KBM-7 (cell line): ENCODE results near the gene CYP8B1.

ENCODE experiments used
- DNase-seq: peaks from one replicate; pipeline ENCODE4 v3.0.0-alpha.2; 2015
- in situ Hi-C: fragments of 300-500 bp; cut with MboI; formaldehyde crosslinking; loops from 2 replicates; pipeline ENCODE4 v1.14.3; 2020; ENCODE audit warnings: low sequenced_read_pairs, low pct_unique_long_range_greater_than_20kb, mixed read lengths

The CYP8B1 gene

DNA sequence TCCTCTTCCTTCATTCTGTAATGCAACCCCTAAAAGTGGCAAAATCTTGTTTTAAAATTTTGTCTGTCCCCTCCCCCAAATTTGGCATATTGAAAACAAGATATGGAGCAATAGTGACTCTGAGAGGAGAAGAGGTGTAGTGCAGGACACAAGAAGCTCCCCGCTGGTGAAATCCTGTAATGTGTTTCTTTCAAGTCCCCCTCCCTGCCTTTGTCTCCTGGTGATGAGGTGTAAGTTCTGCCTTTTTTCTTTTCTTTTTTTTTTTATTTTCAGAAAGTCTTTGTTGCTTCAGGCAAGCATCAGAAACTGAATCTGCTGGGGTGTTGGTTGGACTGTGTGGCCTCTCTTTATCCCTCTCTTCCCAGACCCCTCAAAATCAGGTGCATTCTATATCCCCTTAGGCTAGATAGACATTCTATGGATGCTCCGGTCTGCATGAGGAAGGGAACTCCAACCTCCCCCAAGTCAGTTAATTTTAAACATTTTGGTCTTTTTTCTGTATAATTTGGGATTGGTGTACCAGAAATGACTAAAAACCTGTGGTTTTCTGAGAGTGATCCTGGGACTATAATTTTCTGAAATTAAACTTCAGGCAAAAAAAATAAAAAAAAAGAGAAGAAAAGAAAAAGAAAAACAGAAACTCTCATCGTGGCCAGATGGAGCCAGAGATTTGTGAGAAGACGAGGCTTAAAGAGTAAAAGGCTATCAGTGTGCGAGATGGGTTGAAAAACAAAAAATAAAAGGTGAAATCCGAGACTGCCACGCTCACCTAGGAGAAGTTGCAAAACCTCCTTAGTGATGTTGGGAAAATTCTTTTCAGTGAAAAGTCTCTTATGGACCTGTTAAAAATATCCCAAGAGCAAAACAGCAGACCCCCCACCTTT lies 45.0 kb downstream of the CYP8B1 start:
- in situ Hi-C loops = no loop called here
- DNase-seq = peak; percentile 74

DNA sequence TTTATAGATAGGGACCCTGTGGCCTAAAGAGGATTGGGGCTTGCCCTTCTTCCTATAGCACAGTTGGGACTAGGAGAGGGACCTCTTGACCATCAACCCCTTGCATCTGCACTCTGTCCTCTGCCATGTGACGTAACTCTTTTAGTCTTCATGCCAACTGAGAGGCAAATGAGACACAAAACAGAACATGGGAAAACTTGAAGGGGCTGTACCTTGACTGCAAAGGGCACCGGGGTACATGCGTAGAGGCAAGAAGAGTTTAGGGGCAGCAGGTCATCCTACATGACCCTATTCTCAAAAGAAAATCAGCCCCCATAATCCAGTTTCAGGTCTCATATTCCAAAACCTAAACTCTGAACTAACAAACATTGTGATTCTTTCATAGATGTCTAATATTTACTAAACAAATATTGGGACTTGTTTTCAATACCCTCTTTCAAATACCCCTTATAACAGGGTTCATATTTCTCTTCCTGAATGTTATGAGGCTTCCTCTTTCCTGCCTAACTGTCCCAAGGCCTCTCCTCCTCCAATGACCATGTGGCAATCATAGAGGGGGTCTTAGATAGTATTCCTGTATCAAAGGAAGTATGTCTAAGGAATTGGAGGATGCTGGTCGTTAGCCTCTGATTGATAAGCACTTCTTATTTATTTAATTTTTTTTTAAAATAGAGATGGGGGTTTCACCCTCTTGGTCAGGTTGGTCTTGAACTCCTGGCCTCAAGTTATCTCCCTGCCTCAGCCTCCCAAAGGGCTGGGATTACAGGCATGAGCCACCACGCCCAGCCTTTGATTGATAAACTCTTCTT lies 45.8 kb downstream of the CYP8B1 start:
- in situ Hi-C loops = no loop called here
- DNase-seq = no peak

DNA sequence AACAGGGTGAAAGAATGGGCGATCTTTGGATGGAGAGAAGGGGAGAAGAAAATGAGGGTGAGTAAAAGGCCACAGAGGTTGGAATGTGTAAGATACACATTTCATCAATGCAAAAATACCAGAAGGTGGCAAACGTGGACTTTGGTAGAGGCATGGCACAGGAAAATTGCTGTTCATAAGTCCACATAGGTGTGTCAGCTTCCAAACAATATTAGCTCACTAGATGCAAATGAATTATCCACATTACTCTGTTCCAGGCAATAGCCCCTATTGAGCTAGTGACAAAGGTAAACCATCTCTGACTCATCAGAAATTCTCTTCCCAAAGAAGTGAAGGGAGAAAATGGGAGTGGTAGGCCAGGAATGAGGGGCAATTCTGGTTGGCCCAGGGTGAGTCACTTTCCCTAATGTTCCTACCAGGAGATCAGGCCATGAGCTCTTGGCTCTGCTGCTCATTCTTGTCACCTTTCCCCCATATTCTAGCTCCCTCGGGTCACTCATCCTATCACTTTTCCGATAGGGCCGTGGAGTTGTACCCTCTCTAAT lies 46.5 kb downstream of the CYP8B1 start:
- no peak for DNase-seq
- in situ Hi-C loops = no loop called here

DNA sequence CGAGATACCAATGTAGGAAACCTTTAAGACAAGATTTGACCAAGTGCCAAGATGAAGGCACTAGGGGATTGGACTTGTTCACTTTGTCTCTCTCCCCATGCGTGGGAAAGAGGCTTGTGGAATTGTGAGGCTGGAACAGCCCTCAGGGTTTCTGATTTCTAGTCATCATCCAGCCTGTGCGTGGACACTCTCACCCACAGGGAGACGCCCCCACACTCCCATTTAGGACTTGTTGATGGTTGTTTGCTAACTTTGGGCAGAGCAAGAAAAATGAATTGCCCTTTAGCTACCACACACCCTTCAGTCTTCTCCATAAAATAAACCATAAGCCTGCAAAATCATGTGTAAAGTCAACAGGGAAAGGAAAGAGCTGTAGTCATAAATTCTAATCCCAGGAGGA lies 48.0 kb downstream of the CYP8B1 start:
- no peak for DNase-seq
- in situ Hi-C loops = no loop called here

DNA sequence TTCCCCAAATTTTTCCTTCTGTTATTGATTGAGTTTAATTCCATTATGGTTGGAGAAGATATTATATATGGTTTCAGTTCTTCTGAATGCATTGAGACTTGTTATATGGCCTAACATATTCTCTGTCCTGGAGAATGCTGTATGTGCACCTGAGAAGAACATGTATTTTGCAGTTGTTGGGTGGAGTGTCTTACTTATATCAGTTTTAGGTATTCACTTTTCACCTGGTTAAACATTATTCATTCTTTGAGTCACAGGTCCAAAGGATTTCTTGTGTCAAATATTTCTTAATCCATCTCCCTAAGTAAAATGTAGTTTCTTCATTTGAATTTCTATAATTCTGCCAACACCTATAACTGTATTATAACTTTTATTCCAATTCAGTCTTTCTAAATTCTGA lies 48.7 kb downstream of the CYP8B1 start:
- DNase-seq = no peak
- in situ Hi-C loops = no loop called here

DNA sequence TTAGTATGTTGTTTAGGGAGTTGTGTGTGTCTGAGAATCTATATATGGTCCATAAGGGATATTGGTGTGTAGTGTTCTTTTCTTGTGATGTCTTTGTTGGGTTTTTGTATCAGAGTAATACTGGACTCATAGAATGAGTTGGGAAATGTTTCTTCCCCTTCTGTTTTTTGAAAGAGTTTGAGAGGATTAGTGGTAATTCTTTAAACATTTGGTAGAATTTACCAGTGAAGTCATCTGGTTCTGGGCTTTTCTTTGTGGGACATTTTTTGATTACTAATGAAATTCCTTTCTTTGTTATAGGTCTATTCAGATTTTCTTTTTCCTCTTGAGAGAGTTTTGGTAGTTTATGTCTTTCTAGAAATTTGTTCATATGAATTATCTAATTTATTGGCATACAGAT lies 49.5 kb downstream of the CYP8B1 start:
- no peak for DNase-seq
- in situ Hi-C loops = no loop called here

DNA sequence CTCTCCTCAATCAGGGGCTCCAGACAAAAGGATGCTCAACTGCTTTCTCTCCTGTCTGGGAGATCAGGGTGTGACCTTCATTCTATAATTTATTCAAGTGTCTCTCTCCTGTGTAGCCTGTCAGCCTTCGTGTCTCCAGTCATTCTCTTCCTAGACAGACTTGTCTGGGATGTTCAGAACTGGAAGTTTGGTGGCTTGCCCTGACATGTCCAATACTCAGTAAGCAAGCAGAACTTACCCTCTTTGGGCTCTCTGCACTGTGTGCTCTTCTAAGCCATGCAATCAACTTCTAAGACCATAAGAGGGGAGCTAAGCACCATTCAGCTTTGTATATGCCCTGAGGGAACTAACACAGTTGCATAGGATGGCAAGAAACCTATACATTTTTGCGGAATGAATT lies 52.3 kb downstream of the CYP8B1 start:
- DNase-seq = peak; percentile 43
- in situ Hi-C loops = no loop called here

DNA sequence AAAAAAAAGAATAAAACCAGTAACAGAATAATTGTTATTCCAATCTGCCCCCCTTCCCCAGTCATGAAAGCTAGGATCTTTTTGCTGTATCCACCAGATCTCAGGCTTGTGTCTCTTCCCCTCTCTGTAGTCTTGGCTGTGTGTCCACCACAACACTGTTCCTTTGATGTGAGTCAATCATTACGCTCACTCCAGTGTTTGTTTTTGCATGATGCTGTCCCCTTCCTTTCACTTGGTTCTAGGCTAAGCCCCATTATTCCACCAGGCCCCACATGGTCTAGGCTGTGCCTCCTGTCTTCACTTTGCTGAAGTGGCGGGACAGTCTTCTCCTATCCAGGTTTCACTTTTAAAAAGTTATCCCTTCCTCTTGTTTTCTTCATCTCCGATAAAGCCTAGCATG lies 52.9 kb downstream of the CYP8B1 start:
- DNase-seq = no peak
- in situ Hi-C loops = no loop called here
